Progenitor cell of endocrine pancreas (in vitro differentiated cells): Measurements from ENCODE around the gene GPS1. TPM values are rescaled to one million over a fixed set of nuclear protein-coding genes. Genes with fewer than 3 reads are reported as not detected.

ENCODE experiments used
- DNase-seq: peaks from one replicate; pipeline ENCODE4 v3.0.0; 2021; ENCODE audit warnings: low spot score; ENCODE audit not compliant: unreplicated experiment
- H3K27ac Mint-ChIP-seq: 2 replicates; pipeline ENCODE4 v1.8.0; 2021; ENCODE audit warnings: mild to moderate bottlenecking, moderate library complexity, mixed read lengths
- H3K27me3 Mint-ChIP-seq: 2 replicates; pipeline ENCODE4 v1.8.0; 2021; ENCODE audit warnings: mixed read lengths
- H3K36me3 Mint-ChIP-seq: 2 replicates; pipeline ENCODE4 v1.8.0; 2022; ENCODE audit warnings: mixed read lengths; ENCODE audit not compliant: insufficient read depth
- H3K4me1 Mint-ChIP-seq: 2 replicates; pipeline ENCODE4 v1.8.0; 2021; ENCODE audit warnings: low read depth, mixed read lengths
- H3K4me3 Mint-ChIP-seq: 2 replicates; pipeline ENCODE4 v1.8.0; 2021; ENCODE audit warnings: low read depth, mild to moderate bottlenecking, moderate library complexity, mixed read lengths
- H3K9me3 Mint-ChIP-seq: 2 replicates; pipeline ENCODE4 v1.8.0; 2021; ENCODE audit warnings: low read depth, mixed read lengths
- long read RNA-seq: library from polyadenylated mRNA; unstranded; transcript quantifications from one replicate; pipeline ENCODE4 v2.0.0, GENCODE V29; 2020
- total RNA-seq: library from RNA; stranded (reverse); gene quantifications from 2 replicates; pipeline ENCODE4 v1.2.1, GENCODE V29; 2021
- TF ChIP-seq, protein P1 (sequence below): fragments of 200-600 bp; sonication (generic); IDR thresholded peaks from one replicate; pipeline ENCODE4 v1.5.0; 2021; ENCODE audit warnings: antibody characterized with exemption, mild to moderate bottlenecking; ENCODE audit not compliant: unreplicated experiment

GPS1 gene
- total RNA-seq, result 134 and 137 TPM in 2 replicates
- long read RNA-seq, transcript GPS1-201 (13 exons, 1,842 nt), result minor isoform, 22 of 175 reads
- long read RNA-seq, transcript GPS1-202 (14 exons, 1,949 nt), result minor isoform, 6 of 175 reads
- long read RNA-seq, transcript GPS1-208 (13 exons, 1,874 nt), result major isoform, 84 of 175 reads
- long read RNA-seq, transcript GPS1-226 (13 exons, 1,839 nt), result minor isoform, 15 of 175 reads
- long read RNA-seq, partial matches to known transcripts, result 12 of 175 reads
- long read RNA-seq, other reads (novel, unspliced or antisense), result 30 of 175 reads

- peak; percentile 67 for DNase-seq
- Mint-ChIP-seq H3K27ac (peak within 1 kb of the TSS; percentile 91), H3K4me3 (peak within 1 kb of the TSS; percentile 88), H3K27me3 (no peaks in the 10 kb centered on the region), H3K4me1 (peaks cover 9% of the 10 kb centered on the region), H3K36me3 (peaks cover 7% of the 10 kb centered on the region), H3K9me3 (no peaks in the 10 kb centered on the region)
- TF ChIP-seq, protein P1, sequence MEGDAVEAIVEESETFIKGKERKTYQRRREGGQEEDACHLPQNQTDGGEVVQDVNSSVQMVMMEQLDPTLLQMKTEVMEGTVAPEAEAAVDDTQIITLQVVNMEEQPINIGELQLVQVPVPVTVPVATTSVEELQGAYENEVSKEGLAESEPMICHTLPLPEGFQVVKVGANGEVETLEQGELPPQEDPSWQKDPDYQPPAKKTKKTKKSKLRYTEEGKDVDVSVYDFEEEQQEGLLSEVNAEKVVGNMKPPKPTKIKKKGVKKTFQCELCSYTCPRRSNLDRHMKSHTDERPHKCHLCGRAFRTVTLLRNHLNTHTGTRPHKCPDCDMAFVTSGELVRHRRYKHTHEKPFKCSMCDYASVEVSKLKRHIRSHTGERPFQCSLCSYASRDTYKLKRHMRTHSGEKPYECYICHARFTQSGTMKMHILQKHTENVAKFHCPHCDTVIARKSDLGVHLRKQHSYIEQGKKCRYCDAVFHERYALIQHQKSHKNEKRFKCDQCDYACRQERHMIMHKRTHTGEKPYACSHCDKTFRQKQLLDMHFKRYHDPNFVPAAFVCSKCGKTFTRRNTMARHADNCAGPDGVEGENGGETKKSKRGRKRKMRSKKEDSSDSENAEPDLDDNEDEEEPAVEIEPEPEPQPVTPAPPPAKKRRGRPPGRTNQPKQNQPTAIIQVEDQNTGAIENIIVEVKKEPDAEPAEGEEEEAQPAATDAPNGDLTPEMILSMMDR, result no peak
These were observed at the start of gene GPS1, which contains the start of gene RFNG for GRCh38 chr17:82051776-82052637. GPS1 (plus strand) TSS chr17:82051898; CDS start chr17:82051932, 34 bp downstream. RFNG (minus strand) TSS chr17:82051811; CDS start chr17:82051766, 45 bp downstream.

DNA sequence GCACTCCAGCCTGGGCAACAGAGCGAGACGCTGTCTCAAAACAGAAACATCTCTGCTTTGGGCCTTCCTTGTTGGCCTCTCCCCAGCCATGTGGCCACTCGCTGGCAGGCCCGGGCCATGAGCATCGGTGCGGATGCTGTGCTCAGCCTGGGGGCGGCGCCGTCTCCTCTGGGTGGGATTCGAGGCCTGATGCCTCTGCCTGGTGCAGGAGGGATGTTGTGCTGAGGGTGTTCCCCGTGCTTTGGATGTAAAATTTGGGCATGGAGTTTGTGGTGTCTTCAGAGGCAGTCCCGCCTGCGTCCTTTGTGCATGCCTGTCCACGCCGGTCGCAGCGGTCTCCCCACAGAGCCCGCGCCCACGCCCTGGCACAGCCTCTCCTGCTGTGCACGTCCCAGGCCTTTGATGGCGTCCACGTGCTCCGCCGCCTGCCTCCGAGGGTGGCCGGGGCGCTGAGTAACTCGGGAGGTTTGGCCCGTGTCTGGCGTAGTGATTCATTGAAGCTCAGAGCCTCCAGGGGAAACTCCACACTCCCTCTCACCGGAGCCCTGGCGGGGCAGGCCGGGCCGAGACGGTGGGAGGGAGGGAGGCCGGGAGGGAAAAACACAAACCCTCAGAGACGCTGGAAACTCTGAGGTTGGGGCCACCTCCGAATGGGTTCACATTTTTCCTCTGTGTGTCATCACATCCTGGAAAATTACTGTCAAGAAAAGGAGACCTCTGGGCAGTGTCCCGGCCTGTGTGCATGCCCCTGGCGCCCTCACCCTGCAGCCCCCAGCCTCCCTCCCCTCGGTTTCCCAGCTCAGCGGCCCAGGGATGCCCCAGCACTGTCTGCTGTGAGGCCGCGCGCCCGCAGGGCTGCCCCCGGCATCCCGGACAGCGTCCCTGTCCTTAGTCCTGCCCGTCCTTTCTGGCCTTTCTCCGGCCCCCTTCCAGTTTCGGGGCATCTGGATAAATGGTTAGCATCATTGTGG is 48.0 kb upstream of the GPS1 start:
- H3K27ac Mint-ChIP-seq, result no peak overlapping the region
- H3K4me3 Mint-ChIP-seq, result no peak overlapping the region
- no peaks in the 10 kb centered on the region for H3K27me3 Mint-ChIP-seq
- H3K36me3 Mint-ChIP-seq, result no peaks in the 10 kb centered on the region
- DNase-seq, result no peak
- no peaks in the 10 kb centered on the region for H3K9me3 Mint-ChIP-seq
- H3K4me1 Mint-ChIP-seq, result no peaks in the 10 kb centered on the region
- TF ChIP-seq, protein P1, result no peak

GRCh38 chr17:82004517-82005455 is 46.9 kb upstream of the GPS1 start:
- Mint-ChIP-seq H3K9me3 (no peaks in the 10 kb centered on the region), H3K4me3 (no peak overlapping the region), H3K27me3 (no peaks in the 10 kb centered on the region), H3K36me3 (no peaks in the 10 kb centered on the region), H3K27ac (no peak overlapping the region), H3K4me1 (no peaks in the 10 kb centered on the region)
- TF ChIP-seq, protein P1, result no peak
- DNase-seq, result no peak

DNA sequence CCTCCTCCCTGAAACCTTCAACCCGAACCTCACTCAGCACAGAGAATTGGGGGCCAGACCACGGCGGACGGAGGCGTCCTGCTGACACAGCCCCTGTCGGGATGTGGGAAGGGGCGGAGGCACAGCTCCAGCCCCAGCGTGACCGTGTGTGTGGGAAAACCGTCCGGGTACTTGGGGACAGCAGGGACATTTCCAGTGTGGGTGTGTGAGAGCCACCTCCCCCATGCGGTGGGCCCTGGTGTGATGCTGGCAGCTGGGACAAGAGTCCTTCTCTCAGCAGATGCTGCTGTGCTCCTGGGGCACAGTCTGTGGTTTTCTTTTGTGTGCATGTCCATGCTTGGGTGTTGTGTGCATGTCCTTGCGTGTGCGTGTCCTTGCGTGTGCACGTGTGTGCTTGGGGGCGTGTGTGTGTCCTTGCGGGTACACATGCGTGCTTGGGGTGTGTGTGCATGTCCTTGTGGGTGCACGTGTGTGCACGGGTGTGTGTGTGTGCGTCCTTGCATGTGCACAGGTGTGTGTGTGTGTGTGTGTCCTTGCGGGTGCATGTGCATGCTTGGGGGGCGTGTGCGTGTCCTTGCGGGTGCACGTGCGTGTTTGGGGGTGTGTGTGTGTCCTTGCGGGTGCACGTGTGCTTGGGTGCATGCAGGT is 45.9 kb upstream of the GPS1 start:
- Mint-ChIP-seq H3K4me3 (no peak overlapping the region), H3K27me3 (no peaks in the 10 kb centered on the region), H3K9me3 (no peaks in the 10 kb centered on the region), H3K27ac (no peak overlapping the region), H3K36me3 (no peaks in the 10 kb centered on the region), H3K4me1 (no peaks in the 10 kb centered on the region)
- no peak for DNase-seq
- TF ChIP-seq, protein P1, result no peak
